Measurements from ENCODE around the gene PCSK7. TPM values are rescaled to one million over a fixed set of nuclear protein-coding genes. Genes with fewer than 3 reads are reported as not detected.

PCSK7 gene
- total RNA-seq, 1 donor from 2014 or later: 44.4 TPM

Other genes with a start within 250 kb of the PCSK7 start
- 25.2 TPM for gene SIK3, start 133.6 kb downstream of the PCSK7 start, total RNA-seq
- gene PAFAH1B2, start 87.8 kb downstream of the PCSK7 start, total RNA-seq: 50.9 TPM
- gene SIDT2, start 53.3 kb downstream of the PCSK7 start, total RNA-seq: 9.8 TPM
- 55.9 TPM for gene TAGLN, start 32.7 kb downstream of the PCSK7 start, total RNA-seq
- 13.7 TPM for gene RNF214, start 598 bp upstream of the PCSK7 start, total RNA-seq
- 3.1 TPM for gene BACE1-AS, start 59.3 kb upstream of the PCSK7 start, total RNA-seq
- 17.5 TPM for gene BACE1, start 84.2 kb upstream of the PCSK7 start, total RNA-seq
- gene CEP164, start 95.8 kb upstream of the PCSK7 start, total RNA-seq: 16.7 TPM